Pancreas (tissue), 10 donors: ENCODE data around the gene ZSWIM6. TPM values are rescaled to one million over a fixed set of nuclear protein-coding genes. Genes with fewer than 3 reads are reported as not detected.

Experiments
- ATAC-seq, 4 donors: fragments of 200-7000 bp; cut with Tn5 transposase; one replicate each; pipeline versions ENCODE4 v1.8.0 to v1.9.1; 2020; ENCODE audit warnings: mild to moderate bottlenecking in 4 of 4, moderate library complexity in 4 of 4
- DNase-seq, 6 donors: peaks; one replicate each; pipeline ENCODE4 v3.0.0-alpha.2; 2020
- FAIRE-seq: peaks from 2 replicates; lab custom pipeline; 2012; peaks lifted over from hg19 to GRCh38; lab: Jason Lieb, UNC
- H3K27ac ChIP-seq, 4 donors: fragments of 200-600 bp; sonication (generic); 1 replicate in 3 of 4; 2 replicates in 1 of 4; pipeline versions ENCODE4 v1.5.0 to v1.8.0; 2020
- H3K27me3 ChIP-seq, 4 donors: fragments of 200-600 bp; one replicate each; pipeline ENCODE4 v1.8.0; 2021
- H3K36me3 ChIP-seq, 3 donors: fragments of 200-600 bp; sonication (generic) in 1 of 3; one replicate each; pipeline versions ENCODE4 v1.5.0 to v1.8.0; 2020 to 2021
- H3K4me1 ChIP-seq, 3 donors: fragments of 200-600 bp; one replicate each; pipeline ENCODE4 v1.8.0; 2021
- H3K4me3 ChIP-seq, 4 donors: fragments of 200-600 bp; sonication (generic) in 2 of 4; one replicate each; pipeline versions ENCODE4 v1.5.0 to v1.8.0; 2020 to 2021
- H3K9me3 ChIP-seq, 4 donors: fragments of 200-600 bp; one replicate each; pipeline ENCODE4 v1.8.0; 2021
- WGBS, 2 donors: extraction: QIAGEN DNeasy Blood & Tissue Kit; methylation state at CpG; one replicate each; pipeline ENCODE4 v1.1.7; 2013; 5-methylcytosine and 5-hydroxymethylcytosine counted together
- intact Hi-C, 3 donors: fragments of 100-400 bp; cut with DNase I; formaldehyde crosslinking; loops; one replicate each; pipeline versions ENCODE4 v1.11.1 to v1.14.2; 2022
- polyA plus RNA-seq, 2 donors: library from polyadenylated mRNA; stranded (reverse); fragments of 200-250 nt; gene quantifications; one replicate each; pipeline ENCODE4 v1.2.3, GENCODE V29; 2013
- total RNA-seq, 6 donors: library from RNA; stranded (reverse); fragmentation: NEBNext Ultra II Directional in 4 of 6; extraction: Animal tissue kit (Norgen Biotek cat#: 25700) in 4 of 6; gene quantifications; one replicate each; pipeline versions ENCODE4 v1.2.1 to v1.2.4, GENCODE V29; 2021 to 2023
- TF ChIP-seq, protein P1 (sequence below), 4 donors: fragments of 200-600 bp; sonication (generic) in 3 of 4; IDR thresholded peaks; one replicate each; pipeline versions ENCODE4 v1.5.0 to v1.8.0; 2021; ENCODE audit warnings: antibody characterized with exemption in 4 of 4
- donor health status: healthy with polysubstance abuse.
- donor health status: DM: no; HTN: no; CAD: no; lungs with moderate emphysema.
- donor health status: DM: no; HTN: no; CAD: no.
- donor health status: control.
- donor health status: control.
- donor health status: Bipolar disorder and iron deficiency.
- donor health status: DM: yes; HTN: yes; CAD: no.
- donor health status: DM: no; HTN: no; CAD: no.
- donor health status: DM: no; HTN: no; CAD: no.
- donor health status: DM: yes; HTN: yes; CAD: no.

The ZSWIM6 gene
- total and polyA plus RNA-seq, 8 donors = 3.6 to 12.9 (median 6.2) TPM

DNA sequence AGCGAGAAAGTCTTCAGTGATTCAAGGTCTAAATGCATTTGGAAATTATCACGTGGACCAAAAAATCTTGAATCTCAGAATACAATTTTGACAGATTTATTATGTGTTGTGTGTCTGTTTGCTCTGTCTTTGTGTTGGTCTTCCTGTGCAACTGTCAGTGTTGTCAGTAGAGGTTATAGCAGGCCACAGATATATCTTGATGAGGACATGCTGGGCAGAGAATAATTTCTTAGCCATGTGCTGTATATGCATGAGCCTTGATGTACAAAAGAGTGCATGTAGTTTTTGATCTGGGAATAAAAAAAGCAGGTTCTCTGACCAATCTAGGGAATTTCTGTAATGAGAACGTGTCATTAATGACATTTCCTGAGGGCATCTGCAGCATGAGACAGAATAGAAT lies 57.6 kb downstream of the ZSWIM6 start:
- DNase-seq (no peak), FAIRE-seq (no peak), ATAC-seq (no peak)
- no peaks in the 10 kb centered on the region for H3K27me3 ChIP-seq
- TF ChIP-seq, protein P1, sequence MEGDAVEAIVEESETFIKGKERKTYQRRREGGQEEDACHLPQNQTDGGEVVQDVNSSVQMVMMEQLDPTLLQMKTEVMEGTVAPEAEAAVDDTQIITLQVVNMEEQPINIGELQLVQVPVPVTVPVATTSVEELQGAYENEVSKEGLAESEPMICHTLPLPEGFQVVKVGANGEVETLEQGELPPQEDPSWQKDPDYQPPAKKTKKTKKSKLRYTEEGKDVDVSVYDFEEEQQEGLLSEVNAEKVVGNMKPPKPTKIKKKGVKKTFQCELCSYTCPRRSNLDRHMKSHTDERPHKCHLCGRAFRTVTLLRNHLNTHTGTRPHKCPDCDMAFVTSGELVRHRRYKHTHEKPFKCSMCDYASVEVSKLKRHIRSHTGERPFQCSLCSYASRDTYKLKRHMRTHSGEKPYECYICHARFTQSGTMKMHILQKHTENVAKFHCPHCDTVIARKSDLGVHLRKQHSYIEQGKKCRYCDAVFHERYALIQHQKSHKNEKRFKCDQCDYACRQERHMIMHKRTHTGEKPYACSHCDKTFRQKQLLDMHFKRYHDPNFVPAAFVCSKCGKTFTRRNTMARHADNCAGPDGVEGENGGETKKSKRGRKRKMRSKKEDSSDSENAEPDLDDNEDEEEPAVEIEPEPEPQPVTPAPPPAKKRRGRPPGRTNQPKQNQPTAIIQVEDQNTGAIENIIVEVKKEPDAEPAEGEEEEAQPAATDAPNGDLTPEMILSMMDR (IDR thresholded peaks at IDR 0.05) = no peak
- H3K4me1 ChIP-seq = peaks cover 3 to 14% (median 7%) of the 10 kb centered on the region in 3 donors
- no peak overlapping the region for H3K4me3 ChIP-seq
- no peaks in the 10 kb centered on the region for H3K9me3 ChIP-seq
- H3K36me3 ChIP-seq = no peaks in the 10 kb centered on the region
- 73 to 80% methylated on average over 3 of the region's 3 CpGs for WGBS, 2 donors
- intact Hi-C loops = loop anchor here in 1 of 3 donors (10.0 kb wide), 1 partner anchor 45 kb away; no protein-coding TSS in a partner anchor
- H3K27ac ChIP-seq = no peak overlapping the region

DNA sequence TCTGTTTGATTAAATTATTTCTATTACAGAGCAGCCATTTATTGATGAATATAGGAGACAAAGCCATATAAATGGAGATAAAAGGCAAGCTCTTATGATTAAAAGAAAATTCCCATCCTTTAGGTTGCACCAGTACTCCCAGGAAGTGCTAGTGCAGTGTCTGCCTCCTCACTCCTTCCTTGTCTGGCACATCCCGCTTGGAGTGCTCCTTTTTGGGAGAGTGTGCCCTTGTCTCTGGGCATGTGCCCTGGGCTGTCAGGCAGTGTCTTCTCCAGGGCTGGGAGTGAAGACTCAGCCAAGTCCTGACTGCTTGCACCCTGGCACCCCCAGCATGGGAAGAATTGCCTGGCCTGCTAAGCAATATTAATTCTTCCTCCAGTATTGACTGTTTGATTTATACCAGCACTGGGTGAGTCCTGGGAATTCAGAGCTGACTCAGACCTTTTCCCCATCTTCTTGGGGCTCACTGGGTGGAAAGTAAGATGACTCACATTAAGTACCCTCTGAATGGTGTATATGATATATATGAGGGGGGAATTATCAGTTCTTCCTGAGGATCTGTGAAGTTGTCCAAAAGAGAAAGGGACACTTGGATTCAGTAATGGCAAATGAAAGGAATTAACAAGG lies 62.1 kb downstream of the ZSWIM6 start:
- no peak for ATAC-seq
- TF ChIP-seq, protein P1 (IDR thresholded peaks at IDR 0.05) = no peak
- H3K27ac ChIP-seq = no peak overlapping the region
- intact Hi-C loops = loop anchor here in 1 of 3 donors (10.0 kb wide), 1 partner anchor 49 kb away; no protein-coding TSS in a partner anchor
- no peak overlapping the region for H3K4me3 ChIP-seq
- 90 to 98% methylated on average over 1 of the region's 1 CpG for WGBS, 2 donors
- H3K27me3 ChIP-seq = no peaks in the 10 kb centered on the region
- no peaks in the 10 kb centered on the region for H3K9me3 ChIP-seq
- no peak for DNase-seq
- no peaks in the 10 kb centered on the region for H3K36me3 ChIP-seq
- FAIRE-seq = no peak
- H3K4me1 ChIP-seq = no peaks in the 10 kb centered on the region

- H3K9me3 ChIP-seq = no peaks in the 10 kb centered on the region
Measured at GRCh38 chr5:61394793-61395192, 62.7 kb downstream of the ZSWIM6 start.

GRCh38 chr5:61397238-61397637 lies 65.2 kb downstream of the ZSWIM6 start:
- intact Hi-C loops = loop anchor here in 1 of 3 donors (10.0 kb wide), 1 partner anchor 52 kb away; no protein-coding TSS in a partner anchor
- DNase-seq (no peak), FAIRE-seq (no peak), ATAC-seq (no peak)
- TF ChIP-seq, protein P1 (IDR thresholded peaks at IDR 0.05) = no peak
- Histone ChIP-seq H3K27ac (no peak overlapping the region), H3K36me3 (no peaks in the 10 kb centered on the region), H3K27me3 (no peaks in the 10 kb centered on the region), H3K4me3 (no peak overlapping the region), H3K9me3 (no peaks in the 10 kb centered on the region), H3K4me1 (peaks cover 0 to 10% (median 9%) of the 10 kb centered on the region in 3 donors)
- 52% methylated on average over 1 of the region's 1 CpG for WGBS, 2 donors

More at GRCh38 chr5:61394793-61395192, 62.7 kb downstream of the ZSWIM6 start:
- no peak overlapping the region for H3K27ac ChIP-seq
- intact Hi-C loops = loop anchor here in 1 of 3 donors (10.0 kb wide), 1 partner anchor 50 kb away; no protein-coding TSS in a partner anchor
- TF ChIP-seq, protein P1 (IDR thresholded peaks at IDR 0.05) = no peak
- H3K36me3 ChIP-seq = no peaks in the 10 kb centered on the region
- H3K27me3 ChIP-seq = no peaks in the 10 kb centered on the region
- no peak overlapping the region for H3K4me3 ChIP-seq
- DNase-seq (no peak), FAIRE-seq (no peak), ATAC-seq (no peak)
- WGBS, 2 donors = 91 to 98% methylated on average over 2 of the region's 2 CpGs
- no peaks in the 10 kb centered on the region for H3K4me1 ChIP-seq

- intact Hi-C loops = loop anchor here in 1 of 3 donors (10.0 kb wide), 1 partner anchor 53 kb away; no protein-coding TSS in a partner anchor
- H3K4me3 ChIP-seq = no peak overlapping the region
- no peak for DNase-seq
- no peak for FAIRE-seq
- no peak overlapping the region for H3K27ac ChIP-seq
- no peaks in the 10 kb centered on the region for H3K9me3 ChIP-seq
- ATAC-seq = no peak
- TF ChIP-seq, protein P1 (IDR thresholded peaks at IDR 0.05) = no peak
- no peaks in the 10 kb centered on the region for H3K36me3 ChIP-seq
- no peaks in the 10 kb centered on the region for H3K27me3 ChIP-seq
- WGBS, 2 donors = 96 to 98% methylated on average over 2 of the region's 2 CpGs
- H3K4me1 ChIP-seq = peaks cover 0 to 17% (median 16%) of the 10 kb centered on the region in 3 donors
Measured at GRCh38 chr5:61397937-61398336, 65.9 kb downstream of the ZSWIM6 start.
